AG04449 (cell line): Measurements from ENCODE around the gene UROC1.

ENCODE experiments used
- CTCF ChIA-PET: fragments of 350-600 bp; formaldehyde crosslinking; extraction: SDS; loops from one replicate; lab custom pipeline; 2021; ENCODE audit warnings: antibody characterized with exemption; lab: Yijun Ruan, JAX
- POLR2A ChIA-PET: fragments of 400-600, 350-600 bp; formaldehyde crosslinking; extraction: SDS; loops from one replicate; lab custom pipeline; 2020; ENCODE audit warnings: antibody characterized with exemption, inconsistent platforms; lab: Yijun Ruan, JAX
- DNase-seq: peaks from one replicate; pipeline ENCODE4 v3.0.0-alpha.2; 2010; ENCODE audit warnings: low read depth, low spot score
- H3K4me3 ChIP-seq: 2 replicates; pipeline ENCODE4 v1.5.1; 2011; ENCODE audit warnings: low read depth, mild to moderate bottlenecking, control low read depth, low read length
- TF ChIP-seq, protein P1 (sequence below): IDR thresholded peaks from one replicate; pipeline ENCODE4 v1.5.1; 2011; ENCODE audit warnings: mild to moderate bottlenecking, moderate library complexity, low read length, control low read depth, inconsistent platforms; ENCODE audit not compliant: insufficient read depth; ENCODE audit errors: missing control alignments

Gene UROC1

DNA sequence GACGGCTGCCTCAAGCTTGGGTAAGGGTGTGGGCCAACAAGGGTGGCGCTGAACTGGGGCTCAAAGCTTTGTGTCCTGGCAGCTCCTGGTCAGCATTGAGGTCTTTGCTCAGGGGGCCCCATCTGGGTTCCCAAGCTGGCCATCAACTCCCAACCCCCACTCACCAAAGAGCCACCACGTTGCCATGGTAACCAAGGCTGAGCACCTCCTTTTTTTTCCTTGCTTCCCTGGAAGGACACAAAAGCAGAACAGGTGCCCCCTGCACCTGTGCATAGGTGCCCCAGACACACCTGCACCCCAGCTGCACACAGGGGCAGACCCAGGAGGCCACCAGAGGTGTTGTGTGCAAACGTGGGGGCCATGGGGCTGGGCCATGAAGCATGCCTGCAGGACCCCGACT is 16.5 kb downstream of the UROC1 start:
- TF ChIP-seq, protein P1, sequence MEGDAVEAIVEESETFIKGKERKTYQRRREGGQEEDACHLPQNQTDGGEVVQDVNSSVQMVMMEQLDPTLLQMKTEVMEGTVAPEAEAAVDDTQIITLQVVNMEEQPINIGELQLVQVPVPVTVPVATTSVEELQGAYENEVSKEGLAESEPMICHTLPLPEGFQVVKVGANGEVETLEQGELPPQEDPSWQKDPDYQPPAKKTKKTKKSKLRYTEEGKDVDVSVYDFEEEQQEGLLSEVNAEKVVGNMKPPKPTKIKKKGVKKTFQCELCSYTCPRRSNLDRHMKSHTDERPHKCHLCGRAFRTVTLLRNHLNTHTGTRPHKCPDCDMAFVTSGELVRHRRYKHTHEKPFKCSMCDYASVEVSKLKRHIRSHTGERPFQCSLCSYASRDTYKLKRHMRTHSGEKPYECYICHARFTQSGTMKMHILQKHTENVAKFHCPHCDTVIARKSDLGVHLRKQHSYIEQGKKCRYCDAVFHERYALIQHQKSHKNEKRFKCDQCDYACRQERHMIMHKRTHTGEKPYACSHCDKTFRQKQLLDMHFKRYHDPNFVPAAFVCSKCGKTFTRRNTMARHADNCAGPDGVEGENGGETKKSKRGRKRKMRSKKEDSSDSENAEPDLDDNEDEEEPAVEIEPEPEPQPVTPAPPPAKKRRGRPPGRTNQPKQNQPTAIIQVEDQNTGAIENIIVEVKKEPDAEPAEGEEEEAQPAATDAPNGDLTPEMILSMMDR = no peak
- ChIA-PET POLR2A (no interaction called here), CTCF (no interaction called here)
- no peak overlapping the region for H3K4me3 ChIP-seq
- no peak for DNase-seq

DNA sequence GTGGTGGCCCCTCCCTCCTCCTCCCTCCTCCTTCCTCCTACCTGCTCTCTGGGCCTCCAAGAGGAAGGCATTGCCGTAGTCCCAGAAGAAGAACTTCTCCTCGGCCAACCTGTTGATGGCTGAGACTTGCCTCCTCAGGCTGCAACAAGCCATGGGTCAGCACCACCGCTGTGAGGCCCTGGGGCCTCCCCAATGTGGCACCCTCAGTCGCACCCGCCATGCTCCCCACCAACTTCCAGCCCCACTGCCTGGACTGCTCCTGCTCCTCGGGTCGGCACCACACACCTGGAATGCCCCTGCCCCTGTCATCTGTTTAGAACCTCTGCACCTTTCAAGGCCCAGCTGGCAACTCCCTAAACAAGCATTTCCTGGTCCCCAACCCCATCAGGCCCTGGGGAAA is 17.6 kb downstream of the UROC1 start:
- DNase-seq = no peak
- CTCF ChIA-PET = no interaction called here
- no peak overlapping the region for H3K4me3 ChIP-seq
- POLR2A ChIA-PET = no interaction called here
- TF ChIP-seq, protein P1 = no peak

DNA sequence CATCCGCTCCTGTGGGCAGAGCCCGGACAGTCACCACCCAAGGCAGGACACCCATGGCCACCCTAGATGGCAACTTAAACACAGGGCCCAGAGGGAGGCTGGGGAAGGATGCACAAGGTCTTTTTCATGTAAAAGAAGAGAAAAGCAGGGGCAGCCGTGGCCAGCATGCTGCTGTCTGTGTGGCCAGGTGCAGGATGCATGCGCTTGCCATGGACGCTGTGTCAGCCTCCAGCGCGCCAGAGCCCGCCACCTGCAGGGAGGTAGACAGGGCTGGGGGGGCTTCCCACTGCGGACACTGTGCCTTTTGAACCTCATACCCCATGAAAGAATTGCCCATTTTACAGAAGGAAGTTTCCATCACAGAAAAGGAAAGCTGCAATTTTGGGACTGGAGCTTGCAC is 18.2 kb downstream of the UROC1 start:
- CTCF ChIA-PET = no interaction called here
- no peak for DNase-seq
- no peak overlapping the region for H3K4me3 ChIP-seq
- TF ChIP-seq, protein P1 = no peak
- POLR2A ChIA-PET = no interaction called here

DNA sequence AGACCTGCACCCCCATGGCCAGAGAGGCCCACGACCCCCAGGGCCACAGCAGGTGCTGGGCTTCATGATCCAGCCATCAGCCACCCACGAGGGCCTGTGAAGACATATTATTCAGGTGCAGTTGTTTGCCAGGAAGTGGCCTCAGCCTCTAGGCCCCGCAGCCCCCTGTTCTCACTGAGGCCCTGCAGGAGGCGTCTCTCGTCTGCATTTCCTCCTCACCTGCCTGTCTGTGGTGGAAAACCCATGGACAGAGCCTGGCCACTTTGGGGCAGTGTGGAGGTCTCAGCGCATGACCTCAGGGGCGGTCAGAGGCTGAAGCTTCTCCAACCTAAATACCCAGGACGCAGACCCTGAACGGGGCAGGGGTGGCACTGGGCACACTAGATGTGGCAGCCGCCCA is 18.6 kb downstream of the UROC1 start:
- DNase-seq = no peak
- CTCF ChIA-PET = no interaction called here
- no peak overlapping the region for H3K4me3 ChIP-seq
- TF ChIP-seq, protein P1 = no peak
- POLR2A ChIA-PET = no interaction called here

DNA sequence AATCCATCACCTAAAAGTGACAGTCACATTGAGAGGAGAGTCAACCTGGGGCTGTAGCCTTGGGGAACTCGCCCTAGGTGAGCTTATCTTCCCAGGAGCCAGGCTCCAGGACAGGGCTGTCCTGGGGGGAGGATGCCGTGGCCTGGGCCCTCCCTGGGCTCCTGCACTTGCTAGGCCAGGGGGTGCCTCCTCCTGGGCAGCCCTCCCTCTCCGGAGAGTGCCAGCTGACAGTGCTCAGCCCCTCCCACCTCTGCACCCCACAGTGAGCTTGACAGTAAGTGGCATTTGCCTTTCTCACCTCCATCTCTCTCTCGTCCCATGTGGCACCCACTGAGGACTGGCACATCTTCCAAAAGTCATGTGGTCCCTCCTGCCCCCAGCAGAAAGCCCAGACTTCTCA is 19.1 kb downstream of the UROC1 start:
- TF ChIP-seq, protein P1 = no peak
- no peak for DNase-seq
- ChIA-PET POLR2A (no interaction called here), CTCF (interaction anchor here (0.8 kb wide), 1 partner anchor 24 kb away, joined by 3 read pairs; no protein-coding TSS in a partner anchor)
- no peak overlapping the region for H3K4me3 ChIP-seq

DNA sequence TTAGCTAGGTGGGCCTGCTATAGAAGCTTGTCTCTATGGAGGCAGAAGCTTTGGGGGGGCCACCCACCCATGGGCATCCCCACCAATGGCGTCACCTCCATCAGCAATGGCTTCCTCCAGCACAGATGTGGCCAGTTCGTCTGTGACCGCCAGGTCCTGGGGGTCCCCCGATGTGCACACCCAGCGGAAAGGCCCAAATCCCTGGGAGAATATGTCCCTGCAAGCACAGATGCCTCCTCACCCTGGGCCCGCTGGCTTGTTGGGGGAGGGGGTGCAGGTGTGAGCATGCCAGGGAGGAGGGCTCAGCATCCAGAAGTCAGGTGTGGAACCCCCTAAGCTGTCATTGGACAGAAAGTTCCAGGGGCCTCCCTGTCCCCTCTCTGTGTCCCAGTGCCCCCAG is 19.6 kb downstream of the UROC1 start:
- POLR2A ChIA-PET = no interaction called here
- TF ChIP-seq, protein P1 = no peak
- DNase-seq = no peak
- no peak overlapping the region for H3K4me3 ChIP-seq
- CTCF ChIA-PET = interaction anchor here (0.8 kb wide), 1 partner anchor 25 kb away, joined by 3 read pairs; no protein-coding TSS in a partner anchor
